Endodermal cell (in vitro differentiated cells): Measurements from ENCODE around the gene POU2AF2. TPM values are rescaled to one million over a fixed set of nuclear protein-coding genes. Genes with fewer than 3 reads are reported as not detected.

ENCODE experiments used
- DNase-seq: peaks from one replicate; pipeline ENCODE4 v3.0.0-alpha.2; 2017
- H3K27ac ChIP-seq: 2 replicates; pipeline ENCODE4 v1.5.1; 2013; ENCODE audit warnings: mild to moderate bottlenecking, low read depth, low read length, moderate library complexity
- H3K27me3 ChIP-seq: 2 replicates; pipeline ENCODE4 v1.6.1; 2013; ENCODE audit warnings: mild to moderate bottlenecking, low read length, moderate library complexity; ENCODE audit not compliant: insufficient read depth, control insufficient read depth, poor library complexity, severe bottlenecking
- H3K36me3 ChIP-seq: 2 replicates; pipeline ENCODE4 v1.7.0; 2013; ENCODE audit warnings: mild to moderate bottlenecking, low read length, moderate library complexity; ENCODE audit not compliant: control insufficient read depth, insufficient read depth
- H3K4me1 ChIP-seq: one replicate; pipeline ENCODE4 v1.7.0; 2013; ENCODE audit warnings: low read length; ENCODE audit not compliant: control insufficient read depth, insufficient read depth
- H3K4me3 ChIP-seq: 2 replicates; pipeline ENCODE4 v1.5.1; 2013; ENCODE audit warnings: mild to moderate bottlenecking, low read length, moderate library complexity
- H3K9ac ChIP-seq: 2 replicates; pipeline ENCODE4 v1.6.1; 2013; ENCODE audit warnings: mild to moderate bottlenecking, low read length, moderate library complexity; ENCODE audit not compliant: poor library complexity, severe bottlenecking; ENCODE audit errors: extremely low read depth
- H3K9me3 ChIP-seq: 2 replicates; pipeline ENCODE4 v1.6.1; 2013; ENCODE audit warnings: mild to moderate bottlenecking, low read length, moderate library complexity; ENCODE audit not compliant: control insufficient read depth
- H3K27ac Mint-ChIP-seq: 2 replicates; pipeline ENCODE4 v1.8.0; 2020; ENCODE audit warnings: mixed read lengths
- H3K27me3 Mint-ChIP-seq: 2 replicates; pipeline ENCODE4 v1.8.0; 2021; ENCODE audit warnings: mild to moderate bottlenecking, mixed read lengths; ENCODE audit not compliant: insufficient read depth
- H3K36me3 Mint-ChIP-seq: 2 replicates; pipeline ENCODE4 v1.8.0; 2020; ENCODE audit warnings: low read depth, mixed read lengths
- H3K4me1 Mint-ChIP-seq: 2 replicates; pipeline ENCODE4 v1.8.0; 2020; ENCODE audit warnings: mixed read lengths
- H3K4me3 Mint-ChIP-seq: 2 replicates; pipeline ENCODE4 v1.8.0; 2020; ENCODE audit warnings: mild to moderate bottlenecking, moderate library complexity, mixed read lengths
- H3K9me3 Mint-ChIP-seq: 2 replicates; pipeline ENCODE4 v1.8.0; 2020; ENCODE audit warnings: mild to moderate bottlenecking, mixed read lengths
- CTCF ChIP-seq: fragments of 200-600 bp; sonication (generic); conservative IDR thresholded peaks from 2 replicates; pipeline ENCODE4 v1.5.0; 2021; ENCODE audit warnings: antibody characterized with exemption, mild to moderate bottlenecking
- WGBS, 2 experiments: methylation state at CpG; one replicate each; pipeline versions ENCODE4 v1.1.5 to v1.1.7; 2013; ENCODE audit warnings: missing lambda C conversion rate in 2 of 2, mixed read lengths in 1 of 2; ENCODE audit not compliant: insufficient coverage in 1 of 2, insufficient read length in 1 of 2; 5-methylcytosine and 5-hydroxymethylcytosine counted together
- total RNA-seq, 2 donors: library from RNA; stranded (reverse); fragmentation: NEBNext Ultra II Directional in 1 of 2; extraction: Animal tissue kit (Norgen Biotek cat#: 25700) in 1 of 2; gene quantifications; 2 replicates in 1 of 2; 3 replicates in 1 of 2; pipeline ENCODE4 v1.2.1, GENCODE V29; 2021

The POU2AF2 gene
- total RNA-seq, 2 donors from 2014 or later = not detected

DNA sequence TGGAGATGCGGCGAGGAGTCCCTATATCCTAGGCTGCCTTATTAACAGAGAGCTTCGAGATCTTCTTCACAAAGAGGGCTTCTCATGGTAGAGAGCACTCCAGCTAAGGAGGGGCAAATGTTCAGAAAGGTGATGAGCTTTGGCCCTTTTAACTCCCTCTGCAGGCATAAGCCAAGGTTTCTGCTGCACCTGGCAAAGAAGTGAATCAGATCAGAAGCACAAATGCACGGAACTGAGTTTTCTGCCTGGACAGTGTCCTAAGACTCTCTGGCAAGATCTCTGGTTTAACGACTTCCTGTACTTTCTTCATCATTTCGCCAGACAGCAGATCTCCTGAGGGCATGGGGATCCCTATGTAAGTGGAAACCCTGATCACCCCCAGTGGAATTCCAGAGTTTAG, 90.0 kb downstream of the POU2AF2 start:
- Mint-ChIP-seq H3K36me3 (no peaks in the 10 kb centered on the region), H3K9me3 (peaks cover 12% of the 10 kb centered on the region), H3K27me3 (peaks cover 37% of the 10 kb centered on the region), H3K4me1 (peaks cover 35% of the 10 kb centered on the region), H3K4me3 (no peak overlapping the region), H3K27ac (no peak overlapping the region)
- peaks cover 12% of the 10 kb centered on the region for H3K9me3 ChIP-seq
- no peak for TF ChIP-seq CTCF
- DNase-seq = no peak
- H3K36me3 ChIP-seq = no peaks in the 10 kb centered on the region
- peaks cover 25% of the 10 kb centered on the region for H3K27me3 ChIP-seq
- no peak overlapping the region for H3K9ac ChIP-seq
- H3K4me3 ChIP-seq = no peak overlapping the region
- WGBS, 2 experiments = 89 to 100% methylated on average over 1 to 6 of the region's 6 CpGs
- H3K27ac ChIP-seq = no peak overlapping the region
- peaks cover 15% of the 10 kb centered on the region for H3K4me1 ChIP-seq

Other genes starting within 250 kb of the POU2AF2 start
- 1 to 10 TPM in 1 of 2 donors, under 1 TPM in 1; 0.55 to 1.8 TPM for gene POU2AF3, start 52.8 kb downstream of the POU2AF2 start, total RNA-seq
- under 1 TPM; 0.46 to 0.77 TPM for gene POU2AF1, start 133.6 kb downstream of the POU2AF2 start, total RNA-seq